ENCODE results near the gene PLCB2. TPM values are rescaled to one million over a fixed set of nuclear protein-coding genes. Genes with fewer than 3 reads are reported as not detected.

PLCB2 gene
- total and polyA plus RNA-seq, 4 donors: 7.6 to 21.8 (median 16.5) TPM

GRCh38 chr15:40265355-40265754, 42.4 kb downstream of the PLCB2 start:
- Histone ChIP-seq H3K36me3 (ENCODE audit: control insufficient read depth, insufficient read depth, low read length) (peaks cover 41% of the 10 kb centered on the region), H3K9me3 (ENCODE audit: control insufficient read depth, insufficient read depth, low read length) (no peaks in the 10 kb centered on the region), H3K4me1 (ENCODE audit: control insufficient read depth, insufficient read depth, low read length) (peaks cover 9% of the 10 kb centered on the region), H3K27ac (ENCODE audit: low read depth, low read length) (no peak overlapping the region), H3K4me3 (ENCODE audit: low read depth, low read length) (no peak overlapping the region), H3K27me3 (ENCODE audit: control insufficient read depth, insufficient read depth, low read length) (no peaks in the 10 kb centered on the region)
- no peak for DNase-seq (ENCODE audit: low read depth in 4 of 6, low spot score in 6 of 6)
- WGBS (ENCODE audit: insufficient coverage): 65% methylated on average over 7 of the region's 10 CpGs

DNA sequence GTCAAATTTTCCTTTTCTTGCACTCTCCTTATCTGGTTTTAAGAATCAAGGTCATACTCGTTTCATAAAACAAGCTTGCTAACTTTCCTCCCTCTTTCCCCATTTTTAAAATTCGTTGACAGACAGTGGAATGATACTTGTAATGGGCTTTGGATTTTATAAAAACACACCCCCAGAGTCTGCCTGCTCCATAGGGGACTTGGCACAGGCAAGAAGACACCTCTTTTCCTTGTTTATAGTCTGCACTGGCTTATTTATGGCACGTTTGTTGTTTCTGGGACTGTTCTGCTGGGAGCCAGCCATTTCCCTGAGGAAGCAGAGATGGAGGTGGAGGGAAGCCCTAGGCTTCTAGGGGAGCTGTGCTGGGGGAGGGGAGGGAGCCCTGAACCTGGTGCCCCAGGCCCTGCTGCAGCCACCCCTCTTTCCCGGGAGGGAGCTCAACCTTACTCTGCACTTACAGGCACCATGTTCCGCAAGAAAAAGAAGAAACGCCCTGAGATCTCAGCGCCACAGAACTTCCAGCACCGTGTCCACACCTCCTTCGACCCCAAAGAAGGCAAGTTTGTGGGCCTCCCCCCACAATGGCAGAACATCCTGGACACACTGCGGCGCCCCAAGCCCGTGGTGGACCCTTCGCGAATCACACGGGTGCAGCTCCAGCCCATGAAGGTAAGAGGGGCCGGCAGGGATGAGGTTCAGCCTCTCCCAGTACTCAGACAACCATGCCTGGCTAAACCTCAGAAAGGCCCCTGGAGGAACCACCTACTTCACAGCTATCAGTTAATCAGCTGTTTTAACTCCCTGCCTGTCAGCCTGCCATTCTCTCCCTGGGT, 43.2 kb downstream of the PLCB2 start:
- peak in 1 of 6 donors; percentile 13 for DNase-seq (ENCODE audit: low read depth in 4 of 6, low spot score in 6 of 6)
- no peaks in the 10 kb centered on the region for H3K27me3 ChIP-seq (ENCODE audit: control insufficient read depth, insufficient read depth, low read length)
- no peak overlapping the region for H3K27ac ChIP-seq (ENCODE audit: low read depth, low read length)
- WGBS (ENCODE audit: insufficient coverage): 89% methylated on average over 11 of the region's 16 CpGs
- H3K36me3 ChIP-seq (ENCODE audit: control insufficient read depth, insufficient read depth, low read length): peaks cover 39% of the 10 kb centered on the region
- peaks cover 9% of the 10 kb centered on the region for H3K4me1 ChIP-seq (ENCODE audit: control insufficient read depth, insufficient read depth, low read length)
- no peak overlapping the region for H3K4me3 ChIP-seq (ENCODE audit: low read depth, low read length)
- H3K9me3 ChIP-seq (ENCODE audit: control insufficient read depth, insufficient read depth, low read length): no peaks in the 10 kb centered on the region

DNA sequence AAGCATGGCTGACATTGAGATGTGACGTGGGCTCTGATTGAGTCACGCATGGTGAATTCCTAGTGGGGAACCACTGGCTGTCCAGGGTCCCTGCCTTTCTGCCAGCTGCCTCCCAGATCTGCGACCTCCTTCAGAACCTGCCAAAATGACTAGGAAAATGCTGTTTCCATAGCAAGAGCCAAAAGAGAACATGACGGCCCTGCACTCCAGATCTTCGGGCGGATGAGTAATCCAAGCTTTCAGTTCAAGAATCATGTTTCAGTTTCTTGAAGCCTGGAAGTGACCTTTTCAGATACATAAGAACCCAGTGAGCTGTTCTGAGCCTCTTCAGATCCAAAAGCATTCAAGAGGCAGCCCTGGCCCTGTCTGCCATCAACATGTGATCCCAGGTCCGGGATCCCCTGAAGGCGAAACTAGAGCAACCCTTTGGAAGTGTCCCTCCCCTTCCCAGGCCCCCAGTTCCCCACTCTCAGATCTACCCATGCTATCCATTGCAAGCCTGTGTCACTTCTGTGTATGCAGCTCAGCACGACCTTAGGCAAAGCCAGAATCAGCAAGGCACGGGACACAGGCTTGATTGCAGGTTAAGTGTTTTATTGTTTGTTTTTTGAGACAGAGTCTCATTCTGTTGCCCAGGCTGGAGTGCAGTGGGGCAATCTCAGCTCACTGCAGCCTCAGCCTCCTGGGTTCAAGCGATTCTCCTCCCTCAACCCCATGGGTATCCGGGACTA, 44.5 kb downstream of the PLCB2 start:
- Histone ChIP-seq H3K4me3 (ENCODE audit: low read depth, low read length) (no peak overlapping the region), H3K27me3 (ENCODE audit: control insufficient read depth, insufficient read depth, low read length) (no peaks in the 10 kb centered on the region), H3K27ac (ENCODE audit: low read depth, low read length) (no peak overlapping the region), H3K36me3 (ENCODE audit: control insufficient read depth, insufficient read depth, low read length) (peaks cover 42% of the 10 kb centered on the region), H3K9me3 (ENCODE audit: control insufficient read depth, insufficient read depth, low read length) (no peaks in the 10 kb centered on the region), H3K4me1 (ENCODE audit: control insufficient read depth, insufficient read depth, low read length) (peaks cover 12% of the 10 kb centered on the region)
- 77% methylated on average over 12 of the region's 12 CpGs for WGBS (ENCODE audit: insufficient coverage)
- no peak for DNase-seq (ENCODE audit: low read depth in 4 of 6, low spot score in 6 of 6)

- peaks cover 24% of the 10 kb centered on the region for H3K36me3 ChIP-seq (ENCODE audit: control insufficient read depth, insufficient read depth, low read length)
- H3K27ac ChIP-seq (ENCODE audit: low read depth, low read length): no peak overlapping the region
- H3K4me1 ChIP-seq (ENCODE audit: control insufficient read depth, insufficient read depth, low read length): peaks cover 2% of the 10 kb centered on the region
- 75% methylated on average over 6 of the region's 7 CpGs for WGBS (ENCODE audit: insufficient coverage)
- peaks cover 4% of the 10 kb centered on the region for H3K27me3 ChIP-seq (ENCODE audit: control insufficient read depth, insufficient read depth, low read length)
- no peak for DNase-seq (ENCODE audit: low read depth in 4 of 6, low spot score in 6 of 6)
- no peaks in the 10 kb centered on the region for H3K9me3 ChIP-seq (ENCODE audit: control insufficient read depth, insufficient read depth, low read length)
- no peak overlapping the region for H3K4me3 ChIP-seq (ENCODE audit: low read depth, low read length)
Measured at GRCh38 chr15:40259021-40259420, 48.7 kb downstream of the PLCB2 start.

DNA sequence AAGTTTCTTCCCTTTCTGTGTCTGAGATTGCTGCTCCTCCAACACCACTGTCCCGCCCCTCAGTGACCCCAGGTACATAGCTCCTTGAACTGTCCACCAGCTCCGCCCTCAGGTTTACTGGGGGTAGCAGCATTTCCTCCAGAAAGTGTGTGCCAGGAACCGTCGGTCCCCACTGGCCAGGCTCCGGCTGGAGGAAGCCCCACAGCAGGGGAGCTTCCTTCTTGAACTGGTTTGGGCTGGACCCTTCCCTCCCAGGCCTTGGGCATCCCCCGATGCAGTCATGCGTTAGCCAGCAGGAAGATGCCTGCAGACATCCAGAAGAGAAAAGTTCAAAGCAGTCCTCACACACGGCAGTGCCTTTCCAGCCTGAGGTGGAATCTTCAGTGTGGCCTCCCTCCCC, 49.2 kb downstream of the PLCB2 start:
- Histone ChIP-seq H3K9me3 (ENCODE audit: control insufficient read depth, insufficient read depth, low read length) (no peaks in the 10 kb centered on the region), H3K27me3 (ENCODE audit: control insufficient read depth, insufficient read depth, low read length) (peaks cover 9% of the 10 kb centered on the region), H3K36me3 (ENCODE audit: control insufficient read depth, insufficient read depth, low read length) (peaks cover 24% of the 10 kb centered on the region), H3K4me1 (ENCODE audit: control insufficient read depth, insufficient read depth, low read length) (peaks cover 4% of the 10 kb centered on the region), H3K4me3 (ENCODE audit: low read depth, low read length) (no peak overlapping the region), H3K27ac (ENCODE audit: low read depth, low read length) (no peak overlapping the region)
- DNase-seq (ENCODE audit: low read depth in 4 of 6, low spot score in 6 of 6): no peak
- 51% methylated on average over 8 of the region's 8 CpGs for WGBS (ENCODE audit: insufficient coverage)

DNA sequence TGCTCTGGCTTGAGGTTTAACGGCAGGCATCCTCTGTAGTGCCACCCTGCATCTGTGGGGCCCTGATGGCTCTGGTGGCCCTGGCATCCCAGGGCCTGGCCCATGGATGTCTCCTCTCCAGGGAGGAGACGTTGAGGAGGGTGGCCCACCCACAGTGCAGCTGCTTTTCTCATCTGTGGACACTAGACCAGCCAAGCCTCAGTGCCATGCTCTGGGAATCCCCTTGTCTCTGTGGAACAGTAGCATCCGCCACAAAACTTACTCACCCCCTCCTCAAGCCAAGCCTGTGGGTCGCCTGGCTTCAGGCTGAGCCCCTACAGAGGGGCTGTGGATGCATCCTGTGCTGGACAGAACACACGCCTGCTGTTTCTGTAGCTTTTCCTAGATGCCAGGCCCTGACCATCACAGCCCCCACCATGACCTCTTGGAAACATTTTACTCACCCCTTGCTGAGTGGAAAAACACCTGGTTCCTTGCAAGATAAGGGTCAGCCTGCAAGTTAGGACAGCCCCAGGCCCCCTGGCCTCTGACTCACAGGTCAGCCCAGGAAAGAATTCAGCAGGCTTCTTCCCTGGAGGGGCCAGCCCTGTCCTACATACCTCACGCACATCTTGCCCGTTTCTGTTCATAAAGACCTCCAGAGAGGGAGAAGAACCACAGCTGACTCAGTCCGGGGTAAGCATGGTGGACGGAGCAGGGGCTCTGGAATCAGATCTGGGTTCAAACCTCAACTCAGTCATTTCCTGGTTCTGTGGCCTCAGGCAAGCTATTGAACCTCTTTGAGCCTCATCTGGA, 49.9 kb downstream of the PLCB2 start:
- WGBS (ENCODE audit: insufficient coverage): 82% methylated on average over 9 of the region's 9 CpGs
- H3K27me3 ChIP-seq (ENCODE audit: control insufficient read depth, insufficient read depth, low read length): peaks cover 15% of the 10 kb centered on the region
- no peak overlapping the region for H3K4me3 ChIP-seq (ENCODE audit: low read depth, low read length)
- no peaks in the 10 kb centered on the region for H3K9me3 ChIP-seq (ENCODE audit: control insufficient read depth, insufficient read depth, low read length)
- H3K4me1 ChIP-seq (ENCODE audit: control insufficient read depth, insufficient read depth, low read length): peaks cover 11% of the 10 kb centered on the region
- no peak for DNase-seq (ENCODE audit: low read depth in 4 of 6, low spot score in 6 of 6)
- H3K27ac ChIP-seq (ENCODE audit: low read depth, low read length): no peak overlapping the region
- H3K36me3 ChIP-seq (ENCODE audit: control insufficient read depth, insufficient read depth, low read length): peaks cover 27% of the 10 kb centered on the region

DNA sequence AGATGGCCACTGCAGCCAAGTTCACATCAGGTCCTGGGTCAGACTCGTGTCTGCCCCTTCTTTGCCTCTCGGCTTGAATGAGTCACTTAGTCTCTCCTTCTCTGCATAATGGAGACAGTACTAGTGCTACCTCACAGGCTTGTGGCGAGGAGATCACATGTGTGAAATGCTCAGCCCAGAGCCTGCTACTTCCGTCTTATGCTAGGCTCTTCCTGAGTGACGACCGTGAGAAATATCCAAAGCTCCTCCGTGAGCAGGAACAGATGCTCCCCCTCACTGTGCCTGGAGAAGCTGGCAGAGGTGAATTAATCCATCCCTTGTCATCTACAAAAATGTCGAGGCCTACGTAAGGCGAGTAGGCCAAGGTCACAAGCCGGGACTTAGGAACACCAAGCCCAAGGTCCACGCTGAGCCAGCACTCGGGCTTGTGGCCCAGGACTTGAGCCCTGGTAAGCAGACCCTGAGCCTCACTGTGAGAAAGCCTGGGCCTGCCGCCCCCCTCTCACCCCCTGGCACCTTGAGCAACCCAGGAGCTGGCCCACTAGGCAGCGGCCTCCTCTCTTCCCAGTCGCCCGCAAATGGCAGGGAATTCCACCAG, 51.0 kb downstream of the PLCB2 start:
- no peak overlapping the region for H3K4me3 ChIP-seq (ENCODE audit: low read depth, low read length)
- DNase-seq (ENCODE audit: low read depth in 4 of 6, low spot score in 6 of 6): no peak
- 85% methylated on average over 17 of the region's 17 CpGs for WGBS (ENCODE audit: insufficient coverage)
- H3K27ac ChIP-seq (ENCODE audit: low read depth, low read length): no peak overlapping the region
- peaks cover 21% of the 10 kb centered on the region for H3K4me1 ChIP-seq (ENCODE audit: control insufficient read depth, insufficient read depth, low read length)
- peaks cover 25% of the 10 kb centered on the region for H3K27me3 ChIP-seq (ENCODE audit: control insufficient read depth, insufficient read depth, low read length)
- H3K9me3 ChIP-seq (ENCODE audit: control insufficient read depth, insufficient read depth, low read length): no peaks in the 10 kb centered on the region
- peaks cover 27% of the 10 kb centered on the region for H3K36me3 ChIP-seq (ENCODE audit: control insufficient read depth, insufficient read depth, low read length)

GRCh38 chr15:40255033-40255432, 52.7 kb downstream of the PLCB2 start:
- Histone ChIP-seq H3K27ac (ENCODE audit: low read depth, low read length) (no peak overlapping the region), H3K36me3 (ENCODE audit: control insufficient read depth, insufficient read depth, low read length) (peaks cover 27% of the 10 kb centered on the region), H3K27me3 (ENCODE audit: control insufficient read depth, insufficient read depth, low read length) (peaks cover 26% of the 10 kb centered on the region), H3K4me3 (ENCODE audit: low read depth, low read length) (no peak overlapping the region), H3K9me3 (ENCODE audit: control insufficient read depth, insufficient read depth, low read length) (no peaks in the 10 kb centered on the region), H3K4me1 (ENCODE audit: control insufficient read depth, insufficient read depth, low read length) (peaks cover 24% of the 10 kb centered on the region)
- DNase-seq (ENCODE audit: low read depth in 4 of 6, low spot score in 6 of 6): no peak
- no CpG with 5 or more reads among the region's 4 CpGs for WGBS (ENCODE audit: insufficient coverage)

- Histone ChIP-seq H3K4me1 (ENCODE audit: control insufficient read depth, insufficient read depth, low read length) (peaks cover 26% of the 10 kb centered on the region), H3K36me3 (ENCODE audit: control insufficient read depth, insufficient read depth, low read length) (peaks cover 27% of the 10 kb centered on the region), H3K9me3 (ENCODE audit: control insufficient read depth, insufficient read depth, low read length) (no peaks in the 10 kb centered on the region), H3K27ac (ENCODE audit: low read depth, low read length) (no peak overlapping the region), H3K4me3 (ENCODE audit: low read depth, low read length) (no peak overlapping the region), H3K27me3 (ENCODE audit: control insufficient read depth, insufficient read depth, low read length) (peaks cover 26% of the 10 kb centered on the region)
- WGBS (ENCODE audit: insufficient coverage): 97% methylated on average over 3 of the region's 3 CpGs
- no peak for DNase-seq (ENCODE audit: low read depth in 4 of 6, low spot score in 6 of 6)
Measured at GRCh38 chr15:40254452-40254851, 53.3 kb downstream of the PLCB2 start.
